Measurements from ENCODE around the gene HDDC2.

The HDDC2 gene

DNA sequence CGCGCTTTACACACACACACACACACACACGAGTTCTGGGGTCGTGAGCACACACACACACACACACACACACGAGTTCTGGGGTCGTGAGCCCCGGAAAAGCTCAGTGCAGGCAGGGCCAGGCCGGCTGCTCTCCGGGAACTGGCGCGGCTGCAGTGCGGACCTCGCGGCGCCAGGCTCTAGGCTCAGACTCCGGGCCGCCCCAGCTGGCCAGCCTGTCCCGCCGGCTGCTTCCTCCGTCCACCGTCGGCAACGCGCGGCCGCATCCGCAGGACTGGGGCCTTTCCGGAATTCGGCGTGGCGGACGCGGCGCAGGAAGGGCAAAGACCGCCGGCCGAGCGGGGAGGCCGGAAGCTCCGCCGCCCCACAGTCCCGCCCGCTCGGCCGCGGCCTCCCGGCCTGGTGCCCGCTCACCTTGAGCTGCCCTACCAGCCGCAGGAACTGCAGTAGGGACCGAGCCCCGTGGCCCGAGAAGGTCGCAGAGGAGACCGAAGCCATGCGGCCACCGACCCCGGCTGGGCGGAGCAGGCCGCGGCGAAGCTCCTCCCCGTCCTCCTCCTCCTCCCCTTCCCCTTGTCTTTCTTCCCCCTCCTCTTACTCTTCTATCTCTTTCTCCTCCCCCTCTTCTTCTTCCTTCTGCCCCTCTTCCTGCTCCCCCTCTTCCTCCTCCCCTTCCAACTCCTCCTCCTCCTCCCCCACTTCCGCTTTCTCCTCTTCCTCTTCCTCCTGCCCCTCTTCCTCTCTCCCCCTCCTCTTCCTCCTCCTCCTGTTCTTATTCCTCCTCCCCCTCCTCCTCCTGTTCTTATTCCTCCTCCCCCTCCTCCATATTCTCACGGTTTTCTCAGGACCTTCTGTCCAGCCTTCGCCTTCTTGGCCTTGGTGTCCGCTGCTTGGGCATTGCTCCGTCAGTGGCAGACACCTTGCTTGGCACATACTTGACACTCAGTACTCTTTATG lies at the start of gene HDDC2:
TSS of gene HDDC2 (minus strand) at position 533 of the 957 bp plus-strand sequence. CDS start at position 498, 35 bp downstream.
- peak; percentile 42 for DNase-seq (ENCODE audit: low read depth)

DNA sequence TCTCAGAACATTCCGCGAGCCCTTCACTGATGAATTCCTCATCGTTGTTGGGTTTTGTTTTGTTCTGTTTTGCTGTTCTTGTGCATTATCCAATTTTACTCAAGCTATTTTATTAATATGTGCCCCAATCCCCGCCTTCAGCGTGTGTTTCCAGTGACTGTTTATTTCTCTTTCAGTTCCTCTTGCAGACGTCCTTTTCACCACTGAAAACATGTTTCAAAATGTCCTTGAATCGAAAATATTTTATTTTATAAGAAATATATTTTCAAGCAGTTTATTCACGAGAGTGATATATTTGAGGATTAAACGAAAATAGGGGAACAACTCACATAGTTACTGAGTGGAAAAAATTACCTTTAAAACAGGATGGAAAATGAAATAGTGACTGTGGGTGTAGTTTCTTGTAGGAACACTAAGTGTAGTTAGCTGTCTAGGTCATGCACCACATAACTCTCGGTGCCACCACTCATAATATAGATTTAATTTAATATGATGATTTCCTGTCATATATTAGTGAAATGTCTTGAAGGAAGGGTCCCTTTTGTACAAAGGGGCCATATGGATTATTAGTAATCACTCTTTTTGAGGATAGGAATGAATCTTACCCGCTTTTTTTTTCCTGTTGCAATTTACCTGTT lies 45.3 kb upstream of the HDDC2 start:
- DNase-seq (ENCODE audit: low read depth): no peak

DNA sequence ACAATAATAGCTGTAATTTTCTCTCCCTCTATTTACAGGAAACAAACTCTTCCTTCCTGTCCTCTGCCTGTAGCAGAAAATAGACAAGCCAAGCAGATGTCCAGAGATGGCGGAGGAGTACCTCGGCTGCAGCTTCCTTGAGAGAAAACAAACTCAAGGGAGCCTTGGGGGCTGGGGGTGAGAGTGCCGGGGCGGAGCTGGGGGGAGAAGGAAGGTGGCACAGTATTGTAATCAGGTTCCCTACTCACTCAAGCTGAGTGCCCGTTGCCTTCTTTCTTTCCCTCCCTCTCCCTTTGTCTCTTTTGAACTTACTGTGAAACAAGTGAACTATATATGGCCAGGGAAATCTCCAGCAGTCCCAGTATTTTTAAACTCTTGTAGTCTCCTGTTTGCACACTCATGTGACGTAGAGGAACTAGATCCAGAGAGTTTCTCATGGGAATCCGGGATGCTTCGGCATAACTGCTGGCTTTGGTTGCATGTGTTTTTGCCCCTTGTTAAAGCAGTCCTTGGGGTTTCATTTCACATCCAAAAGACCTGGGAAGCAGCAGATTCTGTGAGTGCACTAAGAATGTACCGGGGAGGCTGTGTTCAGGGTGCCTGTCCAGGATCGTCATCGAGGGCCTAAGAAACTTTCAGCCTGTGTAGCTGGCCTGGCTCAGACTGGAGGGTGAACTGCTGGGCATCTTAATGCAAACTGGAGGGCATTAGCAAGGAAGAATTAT lies 44.6 kb upstream of the HDDC2 start:
- DNase-seq (ENCODE audit: low read depth): no peak

- DNase-seq (ENCODE audit: low read depth): no peak
These were observed 39.7 kb upstream of the HDDC2 start for GRCh38 chr6:125341460-125341859.

DNA sequence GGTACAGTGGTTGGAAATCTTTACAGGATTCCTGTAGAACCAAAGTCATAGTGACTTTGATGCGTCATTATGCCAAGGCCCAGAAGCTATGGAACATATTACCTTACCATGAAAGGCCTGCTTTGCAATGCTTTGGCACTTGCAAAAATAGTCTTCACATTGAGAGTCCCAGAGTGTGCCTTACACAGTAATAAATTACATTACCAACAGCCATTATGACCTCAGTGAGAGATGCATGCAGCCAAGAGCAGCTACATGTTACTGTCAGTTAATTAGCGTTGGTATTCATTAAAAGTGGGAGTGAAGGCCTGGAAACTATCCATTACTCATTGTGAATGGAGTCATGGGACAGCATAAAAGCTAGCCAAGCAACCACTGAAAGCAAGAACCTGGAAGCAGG lies 39.2 kb upstream of the HDDC2 start:
- no peak for DNase-seq (ENCODE audit: low read depth)

GRCh38 chr6:125340175-125340835 lies 38.5 kb upstream of the HDDC2 start:
- DNase-seq (ENCODE audit: low read depth): no peak

- DNase-seq (ENCODE audit: low read depth): no peak
These were observed 37.9 kb upstream of the HDDC2 start for GRCh38 chr6:125339653-125340052.

- no peak for DNase-seq (ENCODE audit: low read depth)
These were observed 36.6 kb upstream of the HDDC2 start for GRCh38 chr6:125338381-125338780.

DNA sequence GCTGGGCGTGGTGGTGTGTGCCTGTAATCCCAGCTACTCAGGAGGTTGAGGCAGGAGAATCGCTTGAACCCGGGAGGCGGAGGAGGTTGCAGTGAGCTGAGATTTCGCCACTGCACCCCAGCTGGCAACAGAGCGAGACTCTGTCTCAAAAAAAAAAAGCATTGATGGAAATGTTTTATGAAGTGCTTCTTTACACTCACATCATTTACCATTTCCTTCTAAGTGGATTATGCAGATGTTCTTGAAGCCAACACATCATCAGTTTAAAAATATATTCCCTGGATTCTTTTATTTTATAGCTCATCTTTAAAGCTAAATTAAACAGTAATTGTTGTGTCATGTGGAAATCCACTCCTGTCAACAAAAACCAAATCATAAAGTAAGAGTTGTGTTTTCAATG lies 35.9 kb upstream of the HDDC2 start:
- DNase-seq (ENCODE audit: low read depth): no peak

DNA sequence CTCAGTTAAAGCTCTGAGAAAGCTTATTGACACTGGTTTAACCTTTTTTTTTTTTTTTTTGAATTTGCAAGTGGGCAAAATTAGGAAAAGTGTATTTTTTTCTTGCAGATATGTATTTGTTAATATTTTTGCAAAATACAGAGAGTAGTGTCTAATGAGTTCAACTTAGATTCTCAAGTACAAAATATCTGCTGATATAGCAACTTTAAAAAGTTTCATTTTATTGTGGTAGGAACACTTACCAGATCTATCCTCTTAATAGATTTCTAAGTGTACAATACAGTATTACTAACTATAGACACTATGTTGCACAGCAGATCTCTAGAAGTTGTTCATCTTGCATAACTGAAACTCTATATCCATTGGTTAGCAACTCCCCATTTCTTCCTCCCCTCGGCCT lies 30.9 kb upstream of the HDDC2 start:
- no peak for DNase-seq (ENCODE audit: low read depth)

DNA sequence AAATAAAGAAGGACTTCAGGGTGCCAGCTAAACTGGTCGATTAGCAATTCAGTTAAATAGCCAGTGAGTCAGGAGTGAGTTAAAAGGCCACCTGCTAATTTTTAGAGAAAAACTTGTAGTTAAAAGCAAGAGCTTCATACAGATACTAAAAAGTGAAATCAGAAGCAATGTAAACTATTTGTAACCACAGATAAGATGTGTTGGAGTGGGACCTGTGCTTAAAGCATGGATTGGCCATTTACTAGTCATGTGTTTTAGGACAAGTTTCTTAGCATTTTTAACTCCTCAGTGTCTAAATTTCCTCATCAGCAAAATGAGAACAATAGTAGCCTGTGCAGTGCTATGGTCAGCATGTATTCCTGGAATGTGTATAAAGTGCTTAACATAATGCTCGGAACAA lies 23.8 kb upstream of the HDDC2 start:
- DNase-seq (ENCODE audit: low read depth): no peak

GRCh38 chr6:125323376-125323775 lies 21.6 kb upstream of the HDDC2 start:
- no peak for DNase-seq (ENCODE audit: low read depth)

GRCh38 chr6:125316621-125317020 lies 14.9 kb upstream of the HDDC2 start:
- DNase-seq (ENCODE audit: low read depth): no peak

DNA sequence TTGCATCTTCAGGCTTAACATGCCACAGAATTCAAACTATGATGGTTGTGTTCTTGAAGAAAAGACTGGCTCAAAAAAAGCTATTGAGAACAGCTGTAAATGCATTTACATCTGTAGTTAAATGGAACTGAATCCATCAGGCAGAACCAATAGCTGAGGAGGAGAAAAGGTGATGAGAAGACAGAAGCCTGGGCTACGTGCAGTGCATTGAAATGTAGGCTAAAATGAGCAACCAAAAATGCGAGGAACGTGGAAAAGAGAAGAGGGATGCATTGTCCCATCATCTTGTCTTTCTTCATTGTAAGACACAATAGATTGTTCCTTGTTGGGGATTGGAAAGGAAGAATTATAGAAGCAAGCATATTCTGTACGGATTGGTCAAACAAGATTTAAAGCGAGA lies 13.8 kb upstream of the HDDC2 start:
- DNase-seq (ENCODE audit: low read depth): no peak

GRCh38 chr6:125314009-125314581 lies 12.3 kb upstream of the HDDC2 start:
- no peak for DNase-seq (ENCODE audit: low read depth)

DNA sequence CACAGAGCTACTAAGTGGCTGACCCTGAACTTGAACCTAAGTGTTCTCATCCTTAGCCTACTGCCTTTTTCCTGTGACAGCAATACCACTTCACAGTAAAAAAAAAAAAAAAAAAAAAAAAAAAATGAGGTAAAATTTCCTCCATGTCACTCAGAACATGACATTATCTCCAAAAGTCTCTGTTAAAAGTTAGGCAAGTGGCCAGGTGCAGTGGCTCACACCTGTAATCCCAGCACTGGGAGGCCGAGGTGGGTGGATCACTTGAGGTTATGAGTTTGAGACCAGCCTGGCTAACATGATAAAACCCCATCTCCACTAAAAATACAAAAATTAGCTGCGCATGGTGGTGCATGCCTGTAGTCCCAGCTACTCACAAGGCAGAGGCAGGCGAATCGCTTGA lies 11.2 kb upstream of the HDDC2 start:
- DNase-seq (ENCODE audit: low read depth): no peak

GRCh38 chr6:125312478-125312877 lies 10.7 kb upstream of the HDDC2 start:
- DNase-seq (ENCODE audit: low read depth): no peak

DNA sequence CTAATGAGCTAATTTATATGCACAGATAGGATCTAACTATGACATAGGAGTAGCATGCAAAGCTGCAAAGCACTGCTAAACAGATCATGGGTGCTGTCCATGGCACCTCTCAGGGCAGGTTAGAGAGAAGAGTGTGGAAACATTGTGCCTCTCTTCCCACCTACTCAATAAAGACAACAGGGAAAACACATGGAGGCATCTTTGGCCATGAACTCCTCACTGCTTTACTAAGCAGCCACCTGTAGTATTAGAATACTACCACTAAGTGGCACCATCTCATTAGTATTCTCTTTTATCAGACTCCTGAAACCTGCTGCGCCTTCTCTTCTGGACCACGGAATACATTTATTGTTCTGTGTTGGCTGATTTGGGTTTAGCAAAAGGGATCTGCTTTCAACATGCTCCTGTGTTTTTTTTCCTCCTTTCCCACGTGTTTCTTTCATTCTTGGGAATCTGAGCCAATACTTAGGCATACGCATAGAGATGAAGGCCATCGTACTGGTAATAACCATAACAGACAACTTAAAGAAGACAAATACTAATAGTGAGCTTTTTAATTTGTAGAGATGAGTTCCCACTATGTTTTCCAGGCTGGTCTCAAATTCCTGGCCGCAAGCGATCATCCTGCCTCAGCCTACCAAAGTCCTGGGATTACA lies 9.4 kb upstream of the HDDC2 start:
- no peak for DNase-seq (ENCODE audit: low read depth)

DNA sequence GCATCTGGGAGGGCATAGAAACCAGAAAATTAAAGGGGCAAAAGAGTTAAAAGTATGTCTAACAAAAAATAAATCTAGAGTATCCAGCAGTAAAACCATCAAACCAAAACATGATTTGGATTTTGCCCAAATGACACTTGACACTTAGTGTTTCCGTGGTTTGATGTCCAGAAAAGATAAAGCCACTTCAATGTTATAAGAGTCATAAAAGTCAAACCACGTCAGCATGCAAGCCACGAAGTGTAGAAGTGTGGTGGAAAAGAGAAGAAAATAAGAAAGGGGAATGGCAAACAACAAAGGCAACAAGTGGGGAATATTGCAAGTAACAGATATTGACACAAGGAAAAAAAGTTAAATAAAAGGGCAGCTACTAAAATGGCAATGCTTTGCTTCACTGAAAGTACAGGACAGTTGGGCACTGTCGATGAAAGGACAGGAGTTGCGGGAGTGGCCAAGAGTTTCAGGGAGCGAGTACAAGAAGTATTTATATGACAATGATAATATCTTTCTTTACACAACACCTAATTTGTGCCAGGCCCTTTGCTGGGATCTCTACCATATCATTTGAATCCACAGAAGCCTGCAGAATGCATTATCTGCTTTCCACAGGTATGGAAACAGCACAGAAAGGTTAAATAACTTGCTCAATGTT lies 6.3 kb upstream of the HDDC2 start:
- DNase-seq (ENCODE audit: low read depth): no peak

DNA sequence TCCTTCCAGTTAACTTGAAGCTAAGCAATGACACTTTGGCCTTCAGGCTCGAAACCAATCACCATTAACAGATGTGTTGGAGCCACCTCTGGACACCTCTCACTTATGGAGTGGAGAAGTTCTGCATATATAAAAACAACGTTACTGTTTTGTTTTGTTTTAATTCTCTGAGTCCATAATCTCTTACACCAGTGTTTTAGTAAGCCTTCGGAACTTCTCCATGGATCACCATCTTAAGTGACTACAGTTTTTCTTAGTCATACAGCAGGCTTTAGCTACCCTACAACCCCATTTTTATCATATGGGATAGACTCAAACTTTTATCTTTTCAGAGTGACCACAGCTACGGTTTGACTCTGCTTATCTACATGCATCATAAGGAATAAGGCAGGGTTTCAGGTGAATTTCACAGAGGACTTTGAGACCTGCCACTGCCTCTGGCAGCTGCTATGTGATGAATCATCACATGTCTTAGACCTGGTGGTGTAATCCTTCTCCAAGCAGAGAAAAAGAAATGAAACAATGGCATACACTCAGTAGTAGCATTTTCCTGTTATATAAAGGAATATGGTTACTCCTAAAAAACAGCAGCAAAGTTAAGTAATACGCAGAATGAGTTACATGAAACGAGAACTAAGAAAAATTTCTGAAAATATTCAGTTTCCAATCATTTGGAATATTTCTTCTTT lies 5.5 kb upstream of the HDDC2 start:
- DNase-seq (ENCODE audit: low read depth): no peak

Data from stimulated activated CD4-positive, alpha-beta T cell treated with anti-CD3 and anti-CD28 coated beads, Interleukin-2, amount 100 ng/mL, for 4 hours (primary cell).